DND-41 (cell line): Measurements from ENCODE around the gene PIM1.
"Not testable (repeated sequence)": the region's sequence is repeated elsewhere in the genome, so short reads cannot be mapped to it uniquely, and the experiment has no call there.

Experiments used
- ATAC-seq: fragments of 200-7000 bp; cut with Tn5 transposase; 3 replicates; pipeline ENCODE4 v1.9.1; 2021; ENCODE audit warnings: low read depth; ENCODE audit not compliant: insufficient read depth
- DNase-seq: peaks from one replicate; pipeline ENCODE4 v3.0.0-alpha.2; 2020
- H2AFZ ChIP-seq: 2 replicates; pipeline ENCODE4 v1.6.0; 2012; ENCODE audit warnings: low read depth, low read length
- H3K27ac ChIP-seq: 2 replicates; pipeline ENCODE4 v1.5.1; 2012; ENCODE audit warnings: low read length, inconsistent platforms
- H3K27me3 ChIP-seq: fragments of 200-600 bp; sonication (generic); 2 replicates; pipeline ENCODE4 v1.6.0; 2012; ENCODE audit warnings: low read length, mild to moderate bottlenecking, inconsistent platforms; ENCODE audit not compliant: insufficient read depth, poor library complexity
- H3K36me3 ChIP-seq: 2 replicates; pipeline ENCODE4 v1.5.1; 2012; ENCODE audit warnings: low read length, inconsistent platforms; ENCODE audit not compliant: insufficient read depth
- H3K4me1 ChIP-seq: 2 replicates; pipeline ENCODE4 v1.5.1; 2012; ENCODE audit warnings: mild to moderate bottlenecking, low read length; ENCODE audit not compliant: insufficient read depth
- H3K4me2 ChIP-seq: 2 replicates; pipeline ENCODE4 v1.6.0; 2012; ENCODE audit warnings: mild to moderate bottlenecking, moderate library complexity, low read length, inconsistent platforms; ENCODE audit not compliant: insufficient read depth
- H3K4me3 ChIP-seq, 2 experiments: fragments of 200-600 bp in 1 of 2; shearing (Covaris generic) in 1 of 2; 2 replicates each; pipeline ENCODE4 v1.5.1; 2012 to 2016; ENCODE audit warnings: inconsistent platforms in 2 of 2, low read length in 2 of 2, mild to moderate bottlenecking in 2 of 2, low read depth in 1 of 2, moderate library complexity in 1 of 2
- H3K79me2 ChIP-seq: 2 replicates; pipeline ENCODE4 v1.6.0; 2012; ENCODE audit warnings: low read length, inconsistent platforms; ENCODE audit not compliant: insufficient read depth
- H3K9ac ChIP-seq: 2 replicates; pipeline ENCODE4 v1.6.0; 2012; ENCODE audit warnings: low read depth, mild to moderate bottlenecking, inconsistent platforms, low read length, moderate library complexity
- H3K9me3 ChIP-seq: 2 replicates; pipeline ENCODE4 v1.5.1; 2012; ENCODE audit warnings: low read length, moderate library complexity, mild to moderate bottlenecking, inconsistent platforms; ENCODE audit not compliant: insufficient read depth, severe bottlenecking
- H4K20me1 ChIP-seq: 2 replicates; pipeline ENCODE4 v1.6.0; 2012; ENCODE audit warnings: low read length; ENCODE audit not compliant: insufficient read depth
- CTCF ChIP-seq: IDR thresholded peaks from 2 replicates; pipeline ENCODE4 v1.5.1; 2012; ENCODE audit warnings: borderline replicate concordance, low read length, moderate library complexity, mild to moderate bottlenecking; ENCODE audit not compliant: poor library complexity, severe bottlenecking; ENCODE audit errors: extremely low read depth
- EZH2 ChIP-seq: IDR thresholded peaks from 3 replicates; pipeline ENCODE4 v1.6.1; 2012; ENCODE audit warnings: borderline replicate concordance, low read depth, mild to moderate bottlenecking, moderate library complexity, low read length, inconsistent platforms; ENCODE audit not compliant: severe bottlenecking

The PIM1 gene

DNA sequence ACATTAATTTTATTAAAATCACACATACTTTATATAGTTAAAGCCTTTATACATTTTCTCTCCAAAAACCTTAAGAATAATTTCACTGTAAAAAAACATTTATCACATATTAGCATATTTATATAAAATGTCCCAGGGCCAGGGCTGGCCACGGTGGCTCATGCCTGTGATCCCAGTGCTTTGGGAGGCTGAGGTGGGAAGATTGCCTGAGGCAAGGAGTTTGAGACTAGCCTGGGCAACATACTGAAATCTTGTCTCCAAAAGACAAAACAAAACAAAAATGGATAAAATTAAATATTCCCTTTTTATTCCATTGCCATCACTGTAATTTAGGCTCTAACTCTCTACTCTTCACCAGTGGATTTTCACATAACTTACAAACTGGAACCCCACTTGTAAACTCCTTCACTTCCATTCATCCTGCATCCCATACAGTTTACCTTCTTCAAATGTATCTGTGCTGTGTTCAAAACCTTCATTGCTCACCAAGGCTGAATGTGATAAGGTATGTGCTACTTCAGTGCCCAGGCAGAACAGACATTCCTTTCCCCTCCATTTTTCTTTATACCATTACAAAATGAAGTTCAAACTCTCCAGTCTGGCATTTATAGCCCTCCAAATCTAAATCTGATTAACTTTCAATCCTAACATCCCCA is 42.9 kb upstream of the PIM1 start:
- Histone ChIP-seq H3K4me2 (no peak overlapping the region), H3K4me3 (no peak overlapping the region), H3K79me2 (no peaks in the 10 kb centered on the region), H3K9me3 (no peaks in the 10 kb centered on the region), H3K36me3 (no peaks in the 10 kb centered on the region), H4K20me1 (no peaks in the 10 kb centered on the region), H3K27me3 (no peaks in the 10 kb centered on the region), H2AFZ (no peak overlapping the region), H3K27ac (no peak overlapping the region), H3K4me1 (no peaks in the 10 kb centered on the region), H3K9ac (no peak overlapping the region)
- ATAC-seq (no peak), DNase-seq (no peak)
- TF ChIP-seq CTCF (no peak), EZH2 (no peak)

- Histone ChIP-seq H3K79me2 (no peaks in the 10 kb centered on the region), H3K27ac (no peak overlapping the region), H4K20me1 (no peaks in the 10 kb centered on the region), H3K36me3 (no peaks in the 10 kb centered on the region), H3K9me3 (no peaks in the 10 kb centered on the region), H3K4me2 (no peak overlapping the region), H3K27me3 (no peaks in the 10 kb centered on the region), H2AFZ (no peak overlapping the region), H3K4me3 (no peak overlapping the region), H3K4me1 (no peaks in the 10 kb centered on the region), H3K9ac (no peak overlapping the region)
- DNase-seq (no peak), ATAC-seq (no peak)
- TF ChIP-seq EZH2, result no peak
- no peak for TF ChIP-seq CTCF
Measured at GRCh38 chr6:37127961-37128862, 41.7 kb upstream of the PIM1 start.

GRCh38 chr6:37128863-37129443 is 41.0 kb upstream of the PIM1 start:
- not testable (repeated sequence) for H3K27ac ChIP-seq, H4K20me1 ChIP-seq, H3K79me2 ChIP-seq, H3K4me3 ChIP-seq, H3K27me3 ChIP-seq, H3K36me3 ChIP-seq, ATAC-seq, H3K4me2 ChIP-seq, H2AFZ ChIP-seq, H3K9me3 ChIP-seq, H3K4me1 ChIP-seq, H3K9ac ChIP-seq, DNase-seq

- no peaks in the 10 kb centered on the region for H3K79me2 ChIP-seq
- H3K27ac ChIP-seq, result no peak overlapping the region
- H3K36me3 ChIP-seq, result no peaks in the 10 kb centered on the region
- no peaks in the 10 kb centered on the region for H3K27me3 ChIP-seq
- H3K4me3 ChIP-seq, result no peak overlapping the region
- H3K9ac ChIP-seq, result no peak overlapping the region
- H3K4me2 ChIP-seq, result no peak overlapping the region
- DNase-seq (no peak), ATAC-seq (no peak)
- no peaks in the 10 kb centered on the region for H3K9me3 ChIP-seq
- TF ChIP-seq CTCF (no peak), EZH2 (no peak)
- H3K4me1 ChIP-seq, result no peaks in the 10 kb centered on the region
- H4K20me1 ChIP-seq, result no peaks in the 10 kb centered on the region
- H2AFZ ChIP-seq, result no peak overlapping the region
Measured at GRCh38 chr6:37129566-37129965, 40.4 kb upstream of the PIM1 start.
